Right lobe of liver (tissue), 4 donors: ENCODE results near the gene RAB11FIP3.

Experiments
- POLR2A ChIP-seq: fragments of 450-650 bp; IDR thresholded peaks from one replicate; pipeline ENCODE4 v1.6.1; 2017; ENCODE audit warnings: antibody characterized with exemption, mild to moderate bottlenecking
- TF ChIP-seq, protein P1 (sequence below), 4 donors: fragments of 200-600 bp in 3 of 4; fragments of 450-650 bp in 1 of 4; IDR thresholded peaks; one replicate each; pipeline versions ENCODE4 v1.5.1 to v1.8.0; 2016 to 2022; ENCODE audit warnings: antibody characterized with exemption in 4 of 4, mild to moderate bottlenecking in 2 of 4
- donor health status: DM: no; HTN: no; CAD: no.
- donor health status: DM: no; HTN: no; CAD: no.
- donor health status: DM: no; HTN: yes; CAD: no.

DNA sequence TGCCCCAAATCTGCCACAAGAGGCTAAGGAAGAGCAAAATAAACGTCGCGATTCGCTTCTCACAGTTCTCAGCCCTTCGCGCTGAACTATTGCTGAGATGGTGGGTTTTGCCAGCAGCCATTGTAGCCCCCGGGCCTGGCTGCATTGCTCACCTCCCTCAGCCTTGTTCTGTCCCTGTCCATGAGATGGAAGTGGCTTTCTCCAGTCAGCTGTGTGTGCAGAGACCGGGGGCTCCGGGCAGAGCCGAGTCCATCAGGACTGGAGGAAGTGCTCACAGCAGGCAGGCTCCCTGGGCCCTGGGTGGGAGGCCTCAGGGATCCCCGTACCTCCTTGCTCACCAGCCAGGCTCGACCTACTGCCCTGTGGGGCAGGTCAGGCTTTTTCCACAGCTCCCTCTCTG is 74.5 kb downstream of the RAB11FIP3 start:
- TF ChIP-seq, protein P1, sequence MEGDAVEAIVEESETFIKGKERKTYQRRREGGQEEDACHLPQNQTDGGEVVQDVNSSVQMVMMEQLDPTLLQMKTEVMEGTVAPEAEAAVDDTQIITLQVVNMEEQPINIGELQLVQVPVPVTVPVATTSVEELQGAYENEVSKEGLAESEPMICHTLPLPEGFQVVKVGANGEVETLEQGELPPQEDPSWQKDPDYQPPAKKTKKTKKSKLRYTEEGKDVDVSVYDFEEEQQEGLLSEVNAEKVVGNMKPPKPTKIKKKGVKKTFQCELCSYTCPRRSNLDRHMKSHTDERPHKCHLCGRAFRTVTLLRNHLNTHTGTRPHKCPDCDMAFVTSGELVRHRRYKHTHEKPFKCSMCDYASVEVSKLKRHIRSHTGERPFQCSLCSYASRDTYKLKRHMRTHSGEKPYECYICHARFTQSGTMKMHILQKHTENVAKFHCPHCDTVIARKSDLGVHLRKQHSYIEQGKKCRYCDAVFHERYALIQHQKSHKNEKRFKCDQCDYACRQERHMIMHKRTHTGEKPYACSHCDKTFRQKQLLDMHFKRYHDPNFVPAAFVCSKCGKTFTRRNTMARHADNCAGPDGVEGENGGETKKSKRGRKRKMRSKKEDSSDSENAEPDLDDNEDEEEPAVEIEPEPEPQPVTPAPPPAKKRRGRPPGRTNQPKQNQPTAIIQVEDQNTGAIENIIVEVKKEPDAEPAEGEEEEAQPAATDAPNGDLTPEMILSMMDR (IDR thresholded peaks at IDR 0.05): no peak
- no peak for TF ChIP-seq POLR2A
